HG03095 (cell line): ENCODE data around the gene PI4K2A.
A peak's percentile ranks its signal among the peaks of the same experiment; 100 is the strongest.
"Not testable (repeated sequence)": the region's sequence is repeated elsewhere in the genome, so short reads cannot be mapped to it uniquely, and the experiment has no call there.

Source experiments
- ATAC-seq: cut with Tn5 transposase; IDR thresholded peaks from one replicate; pipeline ENCODE4 v1.9.1; 2021; ENCODE audit warnings: moderate library complexity; ENCODE audit not compliant: unreplicated experiment

PI4K2A gene

GRCh38 chr10:97673736-97674525, 33.5 kb downstream of the PI4K2A start:
- no peak for ATAC-seq

DNA sequence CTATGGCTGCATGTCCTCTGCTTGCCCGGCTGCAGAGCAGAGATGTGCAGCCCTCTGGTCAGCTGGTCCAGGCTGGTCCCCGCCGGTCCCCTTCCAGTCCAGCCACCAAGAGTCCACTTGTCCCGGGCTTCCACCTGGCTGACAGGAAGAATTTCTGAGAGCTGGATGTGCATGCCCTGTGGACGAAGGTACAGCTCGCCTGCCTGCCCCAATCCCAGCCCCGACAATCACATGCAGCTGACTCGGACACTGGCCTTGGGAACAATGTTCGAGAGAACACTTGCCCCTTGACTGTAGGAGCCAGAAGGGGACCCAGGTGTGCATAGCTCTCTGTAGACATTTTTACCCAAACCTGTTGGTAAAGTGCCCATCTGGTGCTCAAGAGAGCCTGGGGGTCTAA, 34.8 kb downstream of the PI4K2A start:
- no peak for ATAC-seq

- peak; percentile 62 for ATAC-seq
These were observed 36.5 kb downstream of the PI4K2A start for GRCh38 chr10:97676770-97677581.

GRCh38 chr10:97679594-97679993, 39.1 kb downstream of the PI4K2A start:
- ATAC-seq, result no peak

DNA sequence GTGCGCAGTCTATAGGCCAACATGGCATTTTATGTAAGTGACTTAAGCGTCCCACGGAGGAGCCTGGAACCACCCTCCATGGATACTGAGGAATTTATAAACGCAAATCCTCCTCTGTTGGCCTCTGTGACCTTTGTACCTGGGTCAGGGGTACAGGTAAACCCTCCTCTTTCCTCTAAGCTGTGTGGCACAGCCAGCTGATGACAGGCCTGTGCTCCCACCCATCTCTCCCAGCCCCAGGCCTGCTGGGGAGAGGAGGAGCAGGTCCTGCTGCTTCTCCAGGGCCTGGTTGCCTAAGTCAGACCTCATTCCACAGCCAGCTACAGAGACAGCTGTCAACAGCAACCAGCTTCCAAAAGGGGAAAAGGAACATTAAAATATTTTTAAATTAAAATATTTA, 41.6 kb downstream of the PI4K2A start:
- ATAC-seq, result no peak

GRCh38 chr10:97683556-97684367, 43.3 kb downstream of the PI4K2A start:
- no peak for ATAC-seq

- not testable (repeated sequence) for ATAC-seq
These were observed 43.9 kb downstream of the PI4K2A start for GRCh38 chr10:97684368-97684713.

DNA sequence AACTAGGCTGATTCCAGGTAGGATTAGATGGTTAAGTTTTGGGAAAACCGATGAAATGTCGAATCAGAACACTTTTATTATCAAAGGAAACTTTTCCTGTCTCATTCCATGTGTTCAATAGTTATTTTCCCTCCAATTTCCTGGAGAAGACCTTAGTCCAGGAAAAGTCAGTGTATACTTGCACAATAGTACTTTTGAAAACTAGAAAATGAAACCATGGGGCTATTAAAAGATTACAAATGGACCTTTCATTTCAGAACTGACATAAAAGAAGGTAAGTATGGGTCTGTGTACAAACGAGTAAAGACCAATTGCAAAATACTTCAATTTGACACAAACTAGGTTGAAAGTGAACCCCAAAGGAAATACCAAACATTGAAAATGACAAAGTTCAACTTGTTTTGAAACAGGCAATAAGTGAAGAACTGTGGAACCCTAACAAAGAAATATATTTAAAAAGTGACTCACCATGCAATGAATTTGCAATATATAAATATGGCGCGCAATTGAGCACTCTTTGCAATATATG, 44.5 kb downstream of the PI4K2A start:
- ATAC-seq, result no peak

DNA sequence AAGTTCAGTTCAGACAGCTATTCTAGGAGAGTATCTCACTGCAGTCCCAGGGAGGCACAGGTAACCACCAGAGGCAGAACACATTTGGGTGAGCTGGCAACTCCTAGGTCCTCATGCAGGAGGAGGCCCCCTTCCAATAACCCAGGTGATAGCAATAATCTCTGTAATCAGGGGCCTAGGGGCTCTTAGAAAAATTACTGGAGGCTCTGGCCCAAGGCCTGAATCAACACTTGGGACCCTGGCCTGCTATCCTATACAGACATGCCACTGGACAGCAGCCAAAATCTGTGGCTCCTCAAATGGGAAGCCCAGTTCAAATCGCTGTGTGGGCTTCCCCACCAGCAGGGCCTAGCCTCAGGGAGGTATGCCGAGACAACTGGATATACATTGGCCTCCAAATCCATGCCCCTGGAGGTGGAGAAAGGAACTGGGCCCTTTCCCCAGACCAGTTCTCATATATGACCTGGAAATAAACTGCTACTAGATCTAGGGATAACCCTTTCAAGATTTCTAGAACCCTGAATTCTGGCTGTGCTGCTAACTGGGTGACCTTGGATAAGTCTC, 45.0 kb downstream of the PI4K2A start:
- no peak for ATAC-seq

- ATAC-seq, result no peak
These were observed 46.0 kb downstream of the PI4K2A start for GRCh38 chr10:97686301-97686961.

DNA sequence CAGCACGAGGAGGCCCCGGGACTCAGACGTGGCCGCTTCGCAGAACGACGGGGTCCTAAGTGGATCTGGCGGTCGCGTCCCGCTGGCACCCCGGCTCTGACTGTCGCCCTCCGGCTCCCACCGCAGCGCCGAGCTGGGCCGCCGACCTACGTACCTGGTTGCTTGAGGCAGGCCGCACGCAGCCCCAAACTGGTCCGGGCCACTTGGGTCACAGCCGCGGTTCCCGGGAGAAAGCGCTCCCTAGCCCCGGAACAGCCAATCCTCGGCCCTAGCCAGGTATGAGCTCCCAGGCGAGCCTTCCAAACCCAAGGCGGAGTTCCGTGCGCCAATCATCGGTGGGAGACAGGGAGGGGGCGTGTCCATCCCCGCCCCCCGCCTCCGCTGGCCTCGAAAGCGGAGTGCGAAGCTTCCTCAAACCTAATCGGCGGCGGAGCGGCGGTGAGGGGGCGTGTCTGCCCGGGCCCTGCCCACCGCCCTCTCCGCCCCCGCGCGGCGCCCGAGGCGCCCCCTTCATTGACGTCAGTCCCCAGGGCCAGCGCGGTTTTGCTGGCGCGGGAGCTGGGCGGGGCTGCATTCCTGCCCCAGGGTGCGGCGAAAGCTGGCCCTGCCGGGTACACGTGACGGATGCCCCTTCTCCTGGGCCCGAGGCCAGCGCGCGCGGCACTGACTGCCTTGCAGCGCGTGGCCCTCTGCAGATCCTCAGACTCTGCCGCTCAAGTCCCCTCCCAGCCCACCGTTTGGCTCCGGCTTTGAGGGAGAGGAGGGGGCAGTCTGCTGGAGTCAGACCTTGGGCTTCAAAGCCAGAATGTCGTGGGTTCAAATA, 46.7 kb downstream of the PI4K2A start, which contains the start of gene AVPI1:
AVPI1 (minus strand) TSS at position 280 of the 823 bp plus-strand sequence. CDS start 7,336 bp downstream, outside the sequence.
- ATAC-seq, result peak; percentile 86

DNA sequence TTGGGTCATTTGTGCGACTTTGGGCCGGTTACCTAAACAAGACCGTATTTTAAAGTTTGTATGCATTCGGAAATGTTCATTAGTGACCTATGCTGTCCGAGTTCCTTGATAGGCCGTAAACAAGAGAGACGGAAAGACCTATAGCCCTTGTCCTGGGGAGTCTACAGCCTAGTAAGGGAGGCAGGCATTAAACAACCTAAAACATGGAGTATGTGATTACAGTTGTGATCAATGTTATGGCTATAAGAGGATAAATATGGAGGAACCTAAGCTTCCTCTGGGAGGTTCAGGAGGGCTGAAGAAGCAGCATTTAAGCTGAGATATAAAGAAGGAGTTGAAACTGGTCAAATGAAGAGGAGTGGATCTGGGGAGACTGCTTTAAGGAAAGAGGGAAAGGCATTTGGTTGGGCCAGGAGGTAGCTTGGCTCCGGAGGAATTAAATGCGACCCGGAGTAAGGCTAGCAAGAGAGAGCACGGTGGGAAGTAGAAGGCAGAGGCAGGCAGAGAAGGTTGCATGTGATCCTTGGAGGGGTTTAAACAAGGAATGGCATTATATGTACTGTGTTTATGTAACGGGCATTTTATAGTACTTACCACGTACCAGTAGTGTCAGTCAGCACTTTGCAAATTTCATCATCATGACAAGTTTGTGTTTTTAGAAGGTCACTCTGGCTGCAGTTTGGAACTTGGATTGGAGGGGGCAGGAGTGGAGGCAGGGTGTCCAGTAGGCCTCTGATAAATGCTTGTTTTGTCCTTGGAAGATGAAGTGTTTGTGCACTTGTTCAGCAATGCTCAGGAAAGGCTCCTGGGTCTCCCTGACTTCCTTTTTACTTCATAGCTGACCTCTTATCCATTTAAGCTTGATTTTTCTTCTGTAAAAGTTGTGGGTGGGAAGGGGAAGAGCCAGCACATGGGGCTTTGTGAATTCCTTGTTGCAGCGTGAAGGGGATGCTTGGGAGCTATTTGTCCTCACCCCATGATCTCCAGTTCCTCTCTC, 47.6 kb downstream of the PI4K2A start:
- no peak for ATAC-seq

- ATAC-seq, result no peak
These were observed 49.1 kb downstream of the PI4K2A start for GRCh38 chr10:97689559-97690020.

DNA sequence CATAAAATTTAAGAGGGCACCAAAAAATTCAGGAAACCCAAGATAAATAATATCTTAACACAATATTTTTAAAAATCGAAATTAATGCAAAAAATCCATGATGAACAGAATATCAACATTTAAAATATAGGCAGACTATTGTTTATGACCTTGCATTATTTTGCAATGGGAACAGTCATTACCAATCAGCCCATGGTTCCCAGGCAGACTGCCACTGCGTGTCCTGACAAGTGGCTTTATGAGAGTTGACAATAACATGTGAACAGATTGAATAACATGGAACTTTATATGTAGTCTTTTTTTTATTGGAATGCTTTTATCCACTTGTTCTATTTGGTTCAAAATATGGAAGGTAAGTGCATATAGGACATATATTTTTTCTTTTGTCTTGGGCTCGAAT, 49.7 kb downstream of the PI4K2A start:
- no peak for ATAC-seq

- ATAC-seq, result not testable (repeated sequence)
These were observed 57.7 kb downstream of the PI4K2A start for GRCh38 chr10:97698072-97698655.

DNA sequence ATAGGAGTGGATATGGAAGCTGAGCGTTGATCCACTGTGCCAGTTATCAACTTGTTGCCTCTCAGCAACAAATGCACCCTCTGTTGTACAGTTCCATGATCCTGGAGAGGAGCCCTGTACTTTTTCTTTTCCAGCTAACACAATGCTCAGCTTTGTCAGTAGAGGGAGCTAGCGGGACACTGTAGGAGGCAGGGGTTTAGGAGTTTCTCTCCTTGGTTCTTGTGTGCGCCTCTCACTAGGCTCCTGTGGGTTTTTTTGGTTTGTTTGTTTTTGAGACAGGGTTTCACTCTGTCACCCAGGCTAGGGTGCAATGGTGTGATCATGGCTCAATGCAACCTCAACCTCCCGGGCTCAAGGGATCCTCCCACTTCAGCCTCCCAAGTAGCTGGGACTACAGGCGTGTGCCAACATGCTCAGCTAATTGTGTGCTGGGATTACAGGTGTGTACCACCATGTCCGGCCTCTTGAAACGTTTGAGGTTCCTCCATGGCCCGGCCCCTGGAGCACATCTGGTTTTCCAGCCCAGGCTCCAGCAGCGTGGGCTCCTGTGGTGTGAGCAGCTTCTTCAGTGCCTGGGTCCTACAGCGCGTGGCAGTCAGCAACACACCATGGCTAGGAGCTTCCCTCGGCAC, 61.1 kb downstream of the PI4K2A start:
- peak; percentile 66 for ATAC-seq

DNA sequence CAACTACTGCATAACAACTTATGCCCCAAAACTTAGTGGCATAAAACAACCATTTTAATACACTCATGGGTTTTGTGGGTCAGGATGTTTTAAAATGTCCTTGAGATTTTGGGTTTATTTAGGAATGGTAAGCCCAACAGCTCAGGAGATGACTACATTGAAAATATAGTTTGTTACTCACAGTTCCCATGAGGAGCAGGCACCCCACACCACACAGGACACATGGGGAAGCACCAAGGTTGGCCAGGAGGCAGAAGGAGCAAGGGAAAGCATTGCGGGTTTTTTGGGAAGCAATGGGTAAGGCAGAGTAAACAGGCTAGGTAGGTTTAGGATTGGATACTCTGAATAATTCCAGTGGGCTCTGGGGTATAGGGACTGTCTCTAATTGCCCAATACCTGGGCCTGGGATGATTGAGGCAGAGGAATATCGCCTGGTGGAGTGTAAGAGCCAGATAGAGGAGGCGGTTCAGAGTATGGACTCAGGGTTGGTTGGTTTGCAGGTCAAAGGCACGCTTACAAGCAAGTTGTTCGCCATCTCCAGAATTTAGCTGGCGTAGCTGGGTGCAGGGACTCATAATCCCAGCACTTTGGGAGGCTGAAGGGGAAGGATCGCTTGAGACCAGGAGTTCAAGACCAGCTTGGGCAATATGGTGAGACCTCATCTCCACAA, 63.1 kb downstream of the PI4K2A start:
- ATAC-seq, result no peak
